Right lobe of liver (tissue), 4 donors: ENCODE measurements around the gene NFATC1.

ENCODE experiments used
- POLR2A ChIP-seq: fragments of 450-650 bp; IDR thresholded peaks from one replicate; pipeline ENCODE4 v1.6.1; 2017; ENCODE audit warnings: antibody characterized with exemption, mild to moderate bottlenecking
- TF ChIP-seq, protein P1 (sequence below), 4 donors: fragments of 200-600 bp in 3 of 4; fragments of 450-650 bp in 1 of 4; IDR thresholded peaks; one replicate each; pipeline versions ENCODE4 v1.5.1 to v1.8.0; 2016 to 2022; ENCODE audit warnings: antibody characterized with exemption in 4 of 4, mild to moderate bottlenecking in 2 of 4
- donor health status: DM: no; HTN: no; CAD: no.
- donor health status: DM: no; HTN: no; CAD: no.
- donor health status: DM: no; HTN: yes; CAD: no.

DNA sequence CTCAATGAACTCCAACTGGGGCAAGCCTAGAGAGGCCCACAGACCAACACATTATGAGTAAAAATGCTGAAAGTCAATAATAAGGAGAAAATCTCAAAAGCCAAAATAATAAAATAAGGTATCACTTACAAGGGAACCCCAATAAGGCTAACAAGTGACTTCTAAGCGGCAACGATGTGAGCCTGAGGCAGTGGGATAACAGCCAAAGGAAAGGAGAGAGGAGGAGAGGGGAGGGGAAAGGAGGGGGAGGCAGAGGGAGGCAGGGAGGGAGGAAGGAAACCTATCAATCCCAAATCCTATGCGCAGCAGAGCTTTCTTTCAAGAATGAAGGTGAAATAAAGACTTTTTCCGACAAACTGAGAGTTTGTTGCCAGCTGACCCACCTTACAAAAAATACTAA is 6.0 kb upstream of the NFATC1 start:
- TF ChIP-seq, protein P1, sequence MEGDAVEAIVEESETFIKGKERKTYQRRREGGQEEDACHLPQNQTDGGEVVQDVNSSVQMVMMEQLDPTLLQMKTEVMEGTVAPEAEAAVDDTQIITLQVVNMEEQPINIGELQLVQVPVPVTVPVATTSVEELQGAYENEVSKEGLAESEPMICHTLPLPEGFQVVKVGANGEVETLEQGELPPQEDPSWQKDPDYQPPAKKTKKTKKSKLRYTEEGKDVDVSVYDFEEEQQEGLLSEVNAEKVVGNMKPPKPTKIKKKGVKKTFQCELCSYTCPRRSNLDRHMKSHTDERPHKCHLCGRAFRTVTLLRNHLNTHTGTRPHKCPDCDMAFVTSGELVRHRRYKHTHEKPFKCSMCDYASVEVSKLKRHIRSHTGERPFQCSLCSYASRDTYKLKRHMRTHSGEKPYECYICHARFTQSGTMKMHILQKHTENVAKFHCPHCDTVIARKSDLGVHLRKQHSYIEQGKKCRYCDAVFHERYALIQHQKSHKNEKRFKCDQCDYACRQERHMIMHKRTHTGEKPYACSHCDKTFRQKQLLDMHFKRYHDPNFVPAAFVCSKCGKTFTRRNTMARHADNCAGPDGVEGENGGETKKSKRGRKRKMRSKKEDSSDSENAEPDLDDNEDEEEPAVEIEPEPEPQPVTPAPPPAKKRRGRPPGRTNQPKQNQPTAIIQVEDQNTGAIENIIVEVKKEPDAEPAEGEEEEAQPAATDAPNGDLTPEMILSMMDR (IDR thresholded peaks at IDR 0.05) = no peak
- no peak for TF ChIP-seq POLR2A
